ENCODE measurements around the gene ACAN.
A peak's percentile ranks its signal among the peaks of the same experiment; 100 is the strongest.

The ACAN gene

DNA sequence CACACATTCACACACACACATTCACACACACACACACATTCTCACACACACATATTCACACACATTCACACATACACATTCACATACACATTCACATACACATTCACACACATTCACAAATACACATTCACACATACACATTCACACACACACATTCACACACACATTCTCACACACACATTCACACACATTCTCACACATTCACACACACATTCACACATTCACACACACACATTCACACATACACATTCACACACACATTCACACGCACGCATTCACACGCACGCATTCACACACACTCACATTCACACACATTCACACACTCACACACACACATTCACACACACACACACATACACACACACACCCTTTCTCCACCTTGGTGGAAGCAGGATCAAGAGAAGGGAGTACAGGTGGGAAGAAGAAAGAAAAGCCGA lies 97.8 kb downstream of the ACAN start:
- DNase-seq (ENCODE audit: low read depth) = no peak
- TF ChIP-seq, protein P1, sequence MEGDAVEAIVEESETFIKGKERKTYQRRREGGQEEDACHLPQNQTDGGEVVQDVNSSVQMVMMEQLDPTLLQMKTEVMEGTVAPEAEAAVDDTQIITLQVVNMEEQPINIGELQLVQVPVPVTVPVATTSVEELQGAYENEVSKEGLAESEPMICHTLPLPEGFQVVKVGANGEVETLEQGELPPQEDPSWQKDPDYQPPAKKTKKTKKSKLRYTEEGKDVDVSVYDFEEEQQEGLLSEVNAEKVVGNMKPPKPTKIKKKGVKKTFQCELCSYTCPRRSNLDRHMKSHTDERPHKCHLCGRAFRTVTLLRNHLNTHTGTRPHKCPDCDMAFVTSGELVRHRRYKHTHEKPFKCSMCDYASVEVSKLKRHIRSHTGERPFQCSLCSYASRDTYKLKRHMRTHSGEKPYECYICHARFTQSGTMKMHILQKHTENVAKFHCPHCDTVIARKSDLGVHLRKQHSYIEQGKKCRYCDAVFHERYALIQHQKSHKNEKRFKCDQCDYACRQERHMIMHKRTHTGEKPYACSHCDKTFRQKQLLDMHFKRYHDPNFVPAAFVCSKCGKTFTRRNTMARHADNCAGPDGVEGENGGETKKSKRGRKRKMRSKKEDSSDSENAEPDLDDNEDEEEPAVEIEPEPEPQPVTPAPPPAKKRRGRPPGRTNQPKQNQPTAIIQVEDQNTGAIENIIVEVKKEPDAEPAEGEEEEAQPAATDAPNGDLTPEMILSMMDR (IDR thresholded peaks at IDR 0.05; ENCODE audit: low read length, missing control alignments) = no peak
- no peak overlapping the region for H3K4me3 ChIP-seq (replicated peaks; ENCODE audit: low read depth, low read length)

DNA sequence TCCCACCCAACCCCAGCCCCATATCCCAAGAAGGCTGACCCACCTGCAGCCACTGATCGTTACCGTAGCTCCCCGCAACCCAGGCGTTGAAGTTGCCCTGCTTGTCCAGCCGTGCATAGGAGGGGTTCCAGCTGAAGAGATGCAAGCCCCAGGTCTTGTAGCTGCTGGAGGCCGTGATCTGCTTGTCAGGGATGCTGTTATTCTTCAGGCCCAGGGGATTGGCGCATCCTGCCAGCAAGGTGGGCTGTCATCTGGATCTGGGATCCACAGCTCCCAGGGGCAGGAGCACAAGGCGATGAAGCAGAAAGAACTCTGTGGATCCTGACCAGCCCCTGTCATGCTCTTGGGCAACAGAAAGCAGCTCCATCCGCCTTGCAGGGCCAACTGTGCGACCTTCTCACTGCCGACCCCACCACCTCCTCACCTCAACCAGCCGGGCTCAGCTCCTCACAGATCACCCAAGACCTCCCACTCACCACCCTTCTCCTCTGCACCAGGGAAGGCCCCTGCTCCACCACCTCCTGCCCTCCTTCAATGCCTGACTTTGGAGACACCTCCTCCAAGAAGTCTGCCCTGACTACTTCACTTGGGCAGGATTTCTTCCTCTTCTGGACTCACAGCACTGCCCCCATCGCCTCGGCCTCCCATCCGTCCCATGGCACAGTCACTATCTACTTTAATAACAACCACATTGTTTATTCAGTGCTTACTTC lies 98.4 kb downstream of the ACAN start:
- no peak overlapping the region for H3K4me3 ChIP-seq (replicated peaks; ENCODE audit: low read depth, low read length)
- TF ChIP-seq, protein P1 (IDR thresholded peaks at IDR 0.05; ENCODE audit: low read length, missing control alignments) = no peak
- no peak for DNase-seq (ENCODE audit: low read depth)

DNA sequence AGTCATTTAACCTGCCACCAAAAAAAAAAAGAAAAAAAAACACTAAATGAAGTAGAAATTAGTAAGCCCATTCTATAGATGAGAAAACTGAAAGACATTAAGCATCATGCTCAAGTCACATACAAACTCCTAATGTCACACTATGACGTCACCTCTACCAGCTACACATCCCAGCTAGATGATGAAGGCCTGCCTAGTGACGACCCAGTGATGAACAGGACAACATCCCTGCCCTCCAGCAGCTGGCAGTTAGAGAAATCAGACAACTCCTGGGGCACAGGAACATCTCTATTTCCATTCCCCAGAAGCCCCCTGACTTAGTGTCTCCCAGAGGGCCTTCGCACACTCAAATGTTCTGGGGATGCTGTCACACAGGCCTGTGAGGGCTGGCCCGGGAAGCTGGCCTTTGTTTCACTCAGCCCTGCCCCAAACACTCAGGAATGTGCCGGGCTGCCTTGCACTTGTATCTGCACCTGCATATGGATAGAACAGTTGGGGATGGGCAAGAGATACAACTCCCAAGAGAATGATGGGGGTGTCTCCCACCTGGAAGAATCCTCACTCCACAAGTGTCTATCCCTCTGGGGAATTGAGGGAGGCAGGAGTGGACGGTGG lies 99.1 kb downstream of the ACAN start:
- DNase-seq (ENCODE audit: low read depth) = no peak
- H3K4me3 ChIP-seq (replicated peaks; ENCODE audit: low read depth, low read length) = no peak overlapping the region

GRCh38 chr15:88902846-88903245 lies 99.6 kb downstream of the ACAN start:
- TF ChIP-seq, protein P1 (IDR thresholded peaks at IDR 0.05; ENCODE audit: low read length, missing control alignments) = no peak
- DNase-seq (ENCODE audit: low read depth) = no peak
- no peak overlapping the region for H3K4me3 ChIP-seq (replicated peaks; ENCODE audit: low read depth, low read length)

More for the DNA sequence above, 99.1 kb downstream of the ACAN start:
- TF ChIP-seq, protein P1 (IDR thresholded peaks at IDR 0.05; ENCODE audit: low read length, missing control alignments) = no peak

DNA sequence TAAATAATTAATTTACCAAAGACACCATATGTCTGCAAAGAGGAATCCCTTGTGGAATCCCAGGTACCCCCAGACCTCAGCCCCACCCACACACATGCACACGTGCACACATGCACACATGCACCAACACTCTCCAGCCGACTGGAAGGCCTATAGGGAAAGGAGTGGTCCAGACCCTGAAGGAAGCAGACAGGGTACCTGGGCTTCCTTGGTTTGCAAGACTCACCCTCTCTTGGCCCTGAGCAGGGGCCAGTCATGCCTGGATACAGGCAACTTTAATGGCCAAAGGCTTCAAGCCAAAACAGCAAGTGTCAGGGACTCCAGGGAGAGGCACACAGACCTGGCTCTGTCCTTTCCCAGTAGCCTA lies 101.0 kb downstream of the ACAN start:
- no peak overlapping the region for H3K4me3 ChIP-seq (replicated peaks; ENCODE audit: low read depth, low read length)
- TF ChIP-seq, protein P1 (IDR thresholded peaks at IDR 0.05; ENCODE audit: low read length, missing control alignments) = no peak
- DNase-seq (ENCODE audit: low read depth) = no peak

DNA sequence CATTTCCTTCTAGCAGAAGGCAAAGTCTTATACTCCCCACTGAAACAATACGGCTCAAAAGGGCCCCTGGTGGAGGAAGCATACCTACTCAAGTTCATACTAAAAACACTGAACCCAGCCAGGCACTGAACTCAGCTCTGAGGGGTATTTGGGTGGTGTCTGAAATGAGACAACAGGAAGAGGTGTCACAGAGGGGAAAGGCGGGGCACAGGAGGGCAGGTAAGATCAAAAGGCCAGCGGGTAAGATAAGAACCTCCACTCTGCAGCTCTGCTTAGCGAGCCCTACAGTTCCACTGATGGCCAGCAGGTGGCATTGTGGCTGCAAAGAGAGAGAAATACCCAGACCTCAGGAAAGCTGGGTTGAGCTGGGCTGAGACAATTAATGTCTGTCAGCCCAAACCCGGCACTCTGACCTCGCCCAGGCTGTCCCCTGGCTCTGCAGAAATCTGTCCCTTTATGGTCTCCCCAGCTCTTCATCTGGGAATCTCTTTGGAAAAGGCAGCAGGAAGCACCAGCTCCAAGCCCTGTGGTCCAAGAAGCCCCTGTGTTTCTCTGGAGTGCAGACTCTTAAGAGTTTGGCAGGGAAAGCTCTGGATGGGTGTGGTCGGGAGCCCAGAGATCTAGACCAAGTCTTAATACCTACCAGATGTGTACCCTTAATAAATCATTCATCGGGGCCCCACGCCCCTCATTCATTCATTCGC lies 101.5 kb downstream of the ACAN start:
- TF ChIP-seq, protein P1 (IDR thresholded peaks at IDR 0.05; ENCODE audit: low read length, missing control alignments) = peak; percentile 98
- peak; percentile 81 for DNase-seq (ENCODE audit: low read depth)
- H3K4me3 ChIP-seq (replicated peaks; ENCODE audit: low read depth, low read length) = no peak overlapping the region
